ENCODE results near the gene SPEF2.

SPEF2 gene, protein sequence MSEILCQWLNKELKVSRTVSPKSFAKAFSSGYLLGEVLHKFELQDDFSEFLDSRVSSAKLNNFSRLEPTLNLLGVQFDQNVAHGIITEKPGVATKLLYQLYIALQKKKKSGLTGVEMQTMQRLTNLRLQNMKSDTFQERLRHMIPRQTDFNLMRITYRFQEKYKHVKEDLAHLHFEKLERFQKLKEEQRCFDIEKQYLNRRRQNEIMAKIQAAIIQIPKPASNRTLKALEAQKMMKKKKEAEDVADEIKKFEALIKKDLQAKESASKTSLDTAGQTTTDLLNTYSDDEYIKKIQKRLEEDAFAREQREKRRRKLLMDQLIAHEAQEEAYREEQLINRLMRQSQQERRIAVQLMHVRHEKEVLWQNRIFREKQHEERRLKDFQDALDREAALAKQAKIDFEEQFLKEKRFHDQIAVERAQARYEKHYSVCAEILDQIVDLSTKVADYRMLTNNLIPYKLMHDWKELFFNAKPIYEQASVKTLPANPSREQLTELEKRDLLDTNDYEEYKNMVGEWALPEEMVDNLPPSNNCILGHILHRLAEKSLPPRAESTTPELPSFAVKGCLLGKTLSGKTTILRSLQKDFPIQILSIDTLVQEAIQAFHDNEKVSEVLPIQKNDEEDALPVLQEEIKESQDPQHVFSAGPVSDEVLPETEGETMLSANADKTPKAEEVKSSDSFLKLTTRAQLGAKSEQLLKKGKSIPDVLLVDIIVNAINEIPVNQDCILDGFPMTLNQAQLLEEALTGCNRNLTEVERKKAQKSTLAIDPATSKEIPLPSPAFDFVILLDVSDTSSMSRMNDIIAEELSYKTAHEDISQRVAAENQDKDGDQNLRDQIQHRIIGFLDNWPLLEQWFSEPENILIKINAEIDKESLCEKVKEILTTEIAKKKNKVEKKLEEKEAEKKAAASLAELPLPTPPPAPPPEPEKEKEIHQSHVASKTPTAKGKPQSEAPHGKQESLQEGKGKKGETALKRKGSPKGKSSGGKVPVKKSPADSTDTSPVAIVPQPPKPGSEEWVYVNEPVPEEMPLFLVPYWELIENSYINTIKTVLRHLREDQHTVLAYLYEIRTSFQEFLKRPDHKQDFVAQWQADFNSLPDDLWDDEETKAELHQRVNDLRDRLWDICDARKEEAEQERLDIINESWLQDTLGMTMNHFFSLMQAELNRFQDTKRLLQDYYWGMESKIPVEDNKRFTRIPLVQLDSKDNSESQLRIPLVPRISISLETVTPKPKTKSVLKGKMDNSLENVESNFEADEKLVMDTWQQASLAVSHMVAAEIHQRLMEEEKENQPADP (N-terminal part only)

DNA sequence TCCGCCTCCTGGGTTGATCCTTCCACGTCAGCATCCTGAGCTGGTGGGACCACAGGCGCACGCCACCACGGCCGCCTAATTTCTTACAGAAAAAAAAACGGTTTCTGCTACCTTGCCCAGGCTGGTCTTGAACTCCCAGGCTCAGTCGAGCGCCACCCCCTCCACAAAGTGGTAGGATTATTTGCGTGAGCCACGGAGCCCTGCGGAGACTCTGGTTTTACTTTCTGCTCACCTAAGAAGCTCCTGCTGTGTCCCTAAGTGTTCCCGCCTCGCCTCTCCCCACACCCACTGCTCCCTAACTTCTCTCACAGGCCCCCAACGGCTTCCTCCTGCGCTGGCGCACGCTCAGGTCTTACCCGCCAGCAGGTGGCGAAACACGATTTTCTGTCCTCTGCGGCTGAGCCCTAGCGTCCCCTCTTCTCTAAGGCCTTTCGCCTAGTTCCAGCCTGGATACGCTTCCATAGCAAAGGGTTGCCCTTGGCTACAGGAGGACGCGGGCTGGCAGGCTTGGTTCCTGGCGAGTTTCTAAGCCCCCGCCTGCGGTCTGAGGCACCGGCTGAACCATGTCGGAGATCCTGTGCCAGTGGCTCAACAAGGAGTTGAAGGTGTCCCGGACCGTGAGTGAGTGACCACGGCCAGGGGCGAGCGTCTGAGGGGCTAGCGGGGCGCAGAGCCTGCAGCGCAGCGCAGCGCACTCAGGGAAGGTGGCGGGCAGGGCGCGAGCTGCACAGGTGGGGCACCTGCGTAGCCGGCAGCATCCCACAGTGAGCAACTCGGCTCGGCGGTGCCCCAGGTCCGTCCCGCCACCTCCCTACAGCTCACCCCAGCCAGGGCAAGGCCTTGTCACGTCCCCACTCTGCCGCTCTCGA, at the start of gene SPEF2:
TSS of gene SPEF2 (plus strand) at position 429 of the 869 bp plus-strand sequence. CDS start at position 564, 135 bp downstream.
- peak within 1 kb of the TSS; percentile 87 for H3K4me3 ChIP-seq (ENCODE audit: low read depth, low read length)
- H3K27ac ChIP-seq (ENCODE audit: low read depth, low read length): no peak within 1 kb of the TSS
- H3K9me3 ChIP-seq (ENCODE audit: control insufficient read depth, insufficient read depth, low read depth, low read length): no peaks in the 10 kb centered on the region
- H3K27me3 ChIP-seq (ENCODE audit: control insufficient read depth, insufficient read depth, low read length): peaks cover 49% of the 10 kb centered on the region
- 0 out of 2 replicates have a peak, but pooled peaks cover 3% of the 10 kb centered on the region for H3K4me1 ChIP-seq (ENCODE audit: control insufficient read depth, insufficient read depth, low read length)
- H3K36me3 ChIP-seq (ENCODE audit: control insufficient read depth, insufficient read depth, low read length): no peaks in the 10 kb centered on the region
- peak within 1 kb of the TSS; percentile 58 for H3K9ac ChIP-seq (ENCODE audit: low read length)

DNA sequence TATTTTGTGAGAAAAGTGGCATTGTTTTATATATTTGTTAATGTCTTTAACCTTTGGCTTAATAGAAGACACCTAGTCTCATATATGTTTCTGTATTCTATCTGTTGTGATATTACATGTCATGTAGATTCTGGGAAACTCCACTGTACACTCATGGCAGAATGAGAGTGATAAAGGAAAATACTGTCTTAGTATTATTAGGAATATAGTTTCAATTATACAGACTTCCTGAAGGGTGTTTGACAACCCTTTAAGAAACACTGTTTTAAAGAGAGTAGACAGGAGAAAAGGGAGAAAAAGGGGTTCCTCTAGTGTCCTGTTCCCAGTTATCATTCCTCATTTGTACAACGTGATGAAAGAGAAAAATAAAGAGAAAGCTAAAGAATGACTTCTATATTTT, 42.1 kb upstream of the SPEF2 start:
- H3K4me3 ChIP-seq (ENCODE audit: low read depth, low read length): no peak overlapping the region
- H3K27ac ChIP-seq (ENCODE audit: low read depth, low read length): no peak overlapping the region
- H3K9me3 ChIP-seq (ENCODE audit: control insufficient read depth, insufficient read depth, low read depth, low read length): no peaks in the 10 kb centered on the region
- H3K27me3 ChIP-seq (ENCODE audit: control insufficient read depth, insufficient read depth, low read length): no peaks in the 10 kb centered on the region; the same call in 1 of the 2 replicates
- no peak overlapping the region for H3K9ac ChIP-seq (ENCODE audit: low read length)
- H3K4me1 ChIP-seq (ENCODE audit: control insufficient read depth, insufficient read depth, low read length): no peaks in the 10 kb centered on the region
- no peaks in the 10 kb centered on the region for H3K36me3 ChIP-seq (ENCODE audit: control insufficient read depth, insufficient read depth, low read length)

DNA sequence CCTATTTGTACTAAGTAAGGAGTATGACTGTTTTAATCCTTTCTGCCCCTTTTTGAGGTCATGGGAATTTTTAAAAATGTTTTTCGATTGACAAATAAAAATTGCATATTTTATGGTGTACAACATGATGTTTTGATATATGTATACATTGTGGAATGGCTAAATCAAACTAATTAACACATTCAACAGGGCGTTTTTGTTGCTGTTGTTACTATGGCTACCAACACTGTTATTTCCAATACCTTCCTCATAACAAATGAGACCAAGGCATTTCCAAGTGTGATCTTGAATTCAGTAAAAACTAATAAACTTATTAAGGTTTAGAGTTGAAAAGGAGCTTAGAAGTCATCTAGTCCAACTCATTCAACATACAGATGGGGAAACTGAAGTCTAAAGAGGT, 30.2 kb upstream of the SPEF2 start:
- Histone ChIP-seq H3K36me3 (ENCODE audit: control insufficient read depth, insufficient read depth, low read length) (no peaks in the 10 kb centered on the region), H3K27ac (ENCODE audit: low read depth, low read length) (no peak overlapping the region), H3K27me3 (ENCODE audit: control insufficient read depth, insufficient read depth, low read length) (peaks cover 25% of the 10 kb centered on the region), H3K4me3 (ENCODE audit: low read depth, low read length) (no peak overlapping the region), H3K9me3 (ENCODE audit: control insufficient read depth, insufficient read depth, low read depth, low read length) (no peaks in the 10 kb centered on the region), H3K9ac (ENCODE audit: low read length) (no peak overlapping the region), H3K4me1 (ENCODE audit: control insufficient read depth, insufficient read depth, low read length) (no peaks in the 10 kb centered on the region)

DNA sequence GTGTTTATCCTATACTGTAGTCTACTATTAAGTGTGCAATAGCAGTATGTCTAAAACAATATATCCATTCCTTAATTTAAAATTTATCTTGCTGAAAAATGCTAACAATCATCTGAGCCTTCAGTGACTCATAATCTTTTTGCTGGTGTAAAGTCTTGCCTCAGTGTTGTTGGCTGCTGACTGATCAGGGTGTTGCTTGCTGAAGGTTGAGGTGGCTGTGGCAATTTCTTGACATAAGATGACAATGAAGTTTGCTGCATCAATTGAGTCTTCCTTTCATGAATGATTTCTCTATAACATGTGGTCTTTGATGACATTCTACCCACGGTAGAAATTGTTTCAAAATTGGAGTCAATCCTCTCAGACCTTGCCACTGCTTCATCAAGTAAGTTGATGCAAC, 24.3 kb upstream of the SPEF2 start:
- Histone ChIP-seq H3K9ac (ENCODE audit: low read length) (no peak overlapping the region), H3K36me3 (ENCODE audit: control insufficient read depth, insufficient read depth, low read length) (no peaks in the 10 kb centered on the region), H3K4me3 (ENCODE audit: low read depth, low read length) (no peak overlapping the region), H3K27me3 (ENCODE audit: control insufficient read depth, insufficient read depth, low read length) (peaks cover 13% of the 10 kb centered on the region), H3K9me3 (ENCODE audit: control insufficient read depth, insufficient read depth, low read depth, low read length) (no peaks in the 10 kb centered on the region), H3K27ac (ENCODE audit: low read depth, low read length) (no peak overlapping the region), H3K4me1 (ENCODE audit: control insufficient read depth, insufficient read depth, low read length) (no peaks in the 10 kb centered on the region)

DNA sequence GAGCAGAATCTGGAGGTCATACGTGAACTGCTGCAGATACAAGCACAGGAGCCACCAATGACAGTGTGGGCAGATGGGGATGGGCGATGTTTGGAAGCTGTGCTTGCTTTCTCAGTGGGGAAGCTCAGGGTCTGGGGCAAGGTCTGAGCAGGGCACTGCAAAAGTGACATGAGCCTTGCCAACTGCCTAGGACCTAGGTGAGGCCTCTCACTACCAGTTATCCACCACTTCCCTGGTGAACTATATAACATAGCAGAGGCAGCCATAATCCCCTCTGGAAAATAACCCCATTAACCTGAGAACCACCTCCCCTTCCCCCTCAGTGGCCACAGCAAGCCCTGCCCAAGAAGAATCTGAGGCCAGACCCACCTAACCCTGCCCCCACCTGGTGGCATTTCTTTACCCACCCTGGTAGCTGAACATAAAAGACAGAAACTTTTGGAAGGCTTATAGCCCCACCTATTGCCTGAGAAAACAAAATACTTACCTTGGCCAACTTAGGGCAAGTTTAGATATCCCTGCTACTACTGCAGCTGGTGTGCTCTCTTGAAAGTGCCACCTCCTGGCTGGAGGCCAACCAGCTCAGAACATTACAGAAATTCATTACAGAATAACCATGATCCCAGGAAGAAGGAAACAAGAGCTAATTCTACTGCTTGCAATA, 18.8 kb upstream of the SPEF2 start:
- no peaks in the 10 kb centered on the region for H3K9me3 ChIP-seq (ENCODE audit: control insufficient read depth, insufficient read depth, low read depth, low read length)
- no peak overlapping the region for H3K4me3 ChIP-seq (ENCODE audit: low read depth, low read length)
- no peaks in the 10 kb centered on the region for H3K4me1 ChIP-seq (ENCODE audit: control insufficient read depth, insufficient read depth, low read length)
- no peaks in the 10 kb centered on the region for H3K36me3 ChIP-seq (ENCODE audit: control insufficient read depth, insufficient read depth, low read length)
- H3K27ac ChIP-seq (ENCODE audit: low read depth, low read length): no peak overlapping the region
- H3K27me3 ChIP-seq (ENCODE audit: control insufficient read depth, insufficient read depth, low read length): no peaks in the 10 kb centered on the region
- no peak overlapping the region for H3K9ac ChIP-seq (ENCODE audit: low read length)

DNA sequence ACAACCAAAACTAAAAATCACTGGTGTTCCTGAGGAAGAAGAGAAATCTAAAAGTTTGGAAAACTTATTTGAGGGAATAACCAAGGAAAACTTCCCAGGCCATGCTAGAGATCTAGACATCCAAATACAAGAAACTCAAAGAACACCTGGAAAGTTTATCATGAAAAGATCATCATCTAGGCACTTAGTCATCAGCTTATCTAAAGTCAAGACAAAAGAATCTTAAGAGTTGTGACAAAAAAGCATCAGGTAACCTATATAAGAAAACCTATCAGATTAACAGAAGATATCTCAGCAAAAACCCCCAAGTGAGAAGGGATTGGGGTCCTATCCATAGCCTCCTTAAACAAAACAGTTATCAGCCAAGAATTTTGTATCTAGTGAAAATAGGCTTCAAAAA, 17.1 kb upstream of the SPEF2 start:
- Histone ChIP-seq H3K9me3 (ENCODE audit: control insufficient read depth, insufficient read depth, low read depth, low read length) (no peaks in the 10 kb centered on the region), H3K4me1 (ENCODE audit: control insufficient read depth, insufficient read depth, low read length) (no peaks in the 10 kb centered on the region), H3K36me3 (ENCODE audit: control insufficient read depth, insufficient read depth, low read length) (no peaks in the 10 kb centered on the region), H3K4me3 (ENCODE audit: low read depth, low read length) (no peak overlapping the region), H3K27ac (ENCODE audit: low read depth, low read length) (no peak overlapping the region), H3K27me3 (ENCODE audit: control insufficient read depth, insufficient read depth, low read length) (no peaks in the 10 kb centered on the region), H3K9ac (ENCODE audit: low read length) (no peak overlapping the region)

DNA sequence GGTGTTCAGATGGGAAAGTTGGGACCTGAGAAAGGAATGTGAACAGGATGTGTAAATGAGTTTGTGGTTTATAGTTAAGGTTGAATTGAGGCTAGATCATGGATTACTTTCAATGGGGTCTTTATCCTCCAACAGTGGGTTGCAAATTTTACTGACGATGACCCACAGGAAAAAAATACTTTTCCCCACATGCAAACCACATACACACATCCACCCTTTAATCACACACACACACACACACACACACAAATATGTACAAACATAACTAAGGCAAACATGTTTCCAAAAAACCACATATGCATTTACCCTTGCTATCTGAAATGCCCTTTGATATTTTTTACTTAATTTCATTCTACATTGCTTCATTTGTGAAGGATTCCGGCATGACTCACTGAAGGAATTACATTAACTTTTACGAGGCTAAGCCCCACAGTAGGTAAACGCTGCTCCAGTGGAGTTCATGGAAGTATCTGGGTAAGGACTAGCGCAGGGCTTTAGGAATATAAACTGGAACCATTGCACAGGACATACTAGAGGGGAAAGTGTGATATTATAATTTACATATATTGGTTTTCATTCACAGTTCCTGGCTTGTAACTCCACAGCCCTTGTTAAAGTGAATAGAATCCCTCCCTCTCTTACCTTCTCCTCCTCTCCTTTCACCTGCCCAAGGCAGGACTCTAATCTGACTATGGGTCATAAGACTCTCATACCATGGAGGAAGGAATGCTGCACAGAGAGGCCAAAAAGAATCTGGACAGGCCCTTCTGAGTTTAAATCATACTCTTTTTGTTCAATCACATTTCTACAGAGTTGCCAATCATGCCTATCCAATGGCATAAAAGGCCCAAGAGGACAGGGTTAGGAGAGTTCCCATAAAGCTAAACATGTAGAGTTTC, 8.5 kb upstream of the SPEF2 start:
- Histone ChIP-seq H3K4me3 (ENCODE audit: low read depth, low read length) (no peak overlapping the region), H3K27ac (ENCODE audit: low read depth, low read length) (no peak overlapping the region), H3K9me3 (ENCODE audit: control insufficient read depth, insufficient read depth, low read depth, low read length) (no peaks in the 10 kb centered on the region)

DNA sequence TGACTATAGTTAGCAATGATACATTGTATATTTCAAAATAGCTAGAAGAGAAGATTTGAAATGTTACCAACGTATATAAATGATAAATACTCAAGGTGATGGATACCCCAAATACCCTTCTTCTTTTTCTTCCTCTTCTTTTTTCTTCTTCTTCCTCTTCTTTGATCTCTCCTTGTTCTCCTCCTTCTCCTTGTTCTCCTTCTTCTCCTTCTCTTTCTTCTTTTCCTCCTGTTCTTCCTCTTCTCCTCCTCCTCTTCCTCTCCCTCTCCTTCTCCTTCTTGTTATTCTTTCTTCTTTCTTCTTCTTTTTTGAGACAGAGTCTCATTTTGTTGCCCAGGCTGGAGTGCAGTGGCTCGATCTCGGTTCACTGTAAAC, 616 bp upstream of the SPEF2 start:
- no peak overlapping the region for H3K9ac ChIP-seq (ENCODE audit: low read length)
- H3K4me3 ChIP-seq (ENCODE audit: low read depth, low read length): peak overlapping the region; percentile 87; the same call in 1 of the 2 replicates
- no peak overlapping the region for H3K27ac ChIP-seq (ENCODE audit: low read depth, low read length)
- peaks cover 49% of the 10 kb centered on the region for H3K27me3 ChIP-seq (ENCODE audit: control insufficient read depth, insufficient read depth, low read length)
- H3K36me3 ChIP-seq (ENCODE audit: control insufficient read depth, insufficient read depth, low read length): no peaks in the 10 kb centered on the region
- no peaks in the 10 kb centered on the region for H3K9me3 ChIP-seq (ENCODE audit: control insufficient read depth, insufficient read depth, low read depth, low read length)
- 0 out of 2 replicates have a peak, but pooled peaks cover 3% of the 10 kb centered on the region for H3K4me1 ChIP-seq (ENCODE audit: control insufficient read depth, insufficient read depth, low read length)

More for the DNA sequence above, 8.5 kb upstream of the SPEF2 start:
- Histone ChIP-seq H3K4me1 (ENCODE audit: control insufficient read depth, insufficient read depth, low read length) (no peaks in the 10 kb centered on the region), H3K36me3 (ENCODE audit: control insufficient read depth, insufficient read depth, low read length) (no peaks in the 10 kb centered on the region), H3K27me3 (ENCODE audit: control insufficient read depth, insufficient read depth, low read length) (no peaks in the 10 kb centered on the region), H3K9ac (ENCODE audit: low read length) (no peak overlapping the region)

DNA sequence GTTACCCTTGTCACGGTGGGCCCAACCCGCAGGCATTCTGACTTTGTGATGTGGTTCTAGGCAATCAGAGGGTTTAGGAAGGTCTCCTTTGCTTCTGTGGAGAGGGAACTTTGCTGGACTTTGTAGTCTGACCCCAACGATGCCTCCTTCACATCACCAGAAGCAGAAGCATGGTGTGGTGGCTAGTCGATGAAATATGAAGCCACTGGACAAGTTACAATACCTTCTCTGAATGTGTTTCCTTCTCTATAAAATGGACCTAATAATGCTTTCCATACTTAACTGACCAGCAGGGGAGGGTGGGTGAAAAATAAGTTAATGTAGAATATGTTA, 607 bp downstream of the SPEF2 start:
- Histone ChIP-seq H3K27me3 (ENCODE audit: control insufficient read depth, insufficient read depth, low read length) (peaks cover 49% of the 10 kb centered on the region), H3K4me1 (ENCODE audit: control insufficient read depth, insufficient read depth, low read length) (0 out of 2 replicates have a peak, but pooled peaks cover 3% of the 10 kb centered on the region), H3K9me3 (ENCODE audit: control insufficient read depth, insufficient read depth, low read depth, low read length) (no peaks in the 10 kb centered on the region), H3K4me3 (ENCODE audit: low read depth, low read length) (peak overlapping the region; percentile 87), H3K27ac (ENCODE audit: low read depth, low read length) (no peak overlapping the region), H3K9ac (ENCODE audit: low read length) (peak overlapping the region; percentile 58), H3K36me3 (ENCODE audit: control insufficient read depth, insufficient read depth, low read length) (no peaks in the 10 kb centered on the region)
